ENCODE measurements around the gene CCP110.
"Not testable (repeated sequence)": the region's sequence is repeated elsewhere in the genome, so short reads cannot be mapped to it uniquely, and the experiment has no call there.

Gene CCP110

GRCh38 chr16:19512297-19512696, 11.4 kb upstream of the CCP110 start:
- DNase-seq, result no peak

- DNase-seq, result no peak
These were observed 10.2 kb upstream of the CCP110 start for GRCh38 chr16:19513377-19514053.

DNA sequence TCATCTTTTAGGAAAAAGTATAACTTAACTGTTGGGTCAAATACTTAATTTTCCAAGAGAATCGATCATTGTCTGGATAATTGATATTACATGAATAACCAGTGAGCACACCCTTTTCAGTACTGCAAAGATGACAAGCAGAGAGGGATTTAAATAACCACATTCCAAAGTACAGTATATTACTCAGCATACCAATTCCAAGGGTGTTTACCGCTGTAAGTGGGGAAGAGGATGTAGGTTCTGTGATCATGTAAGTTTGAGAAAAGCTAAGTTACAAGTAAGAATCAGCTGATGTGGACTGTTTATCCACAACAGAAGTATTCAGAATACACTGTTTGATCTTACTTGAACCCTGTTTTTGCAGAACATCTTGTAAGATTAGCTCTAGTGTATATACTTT, 8.0 kb upstream of the CCP110 start:
- DNase-seq, result no peak

DNA sequence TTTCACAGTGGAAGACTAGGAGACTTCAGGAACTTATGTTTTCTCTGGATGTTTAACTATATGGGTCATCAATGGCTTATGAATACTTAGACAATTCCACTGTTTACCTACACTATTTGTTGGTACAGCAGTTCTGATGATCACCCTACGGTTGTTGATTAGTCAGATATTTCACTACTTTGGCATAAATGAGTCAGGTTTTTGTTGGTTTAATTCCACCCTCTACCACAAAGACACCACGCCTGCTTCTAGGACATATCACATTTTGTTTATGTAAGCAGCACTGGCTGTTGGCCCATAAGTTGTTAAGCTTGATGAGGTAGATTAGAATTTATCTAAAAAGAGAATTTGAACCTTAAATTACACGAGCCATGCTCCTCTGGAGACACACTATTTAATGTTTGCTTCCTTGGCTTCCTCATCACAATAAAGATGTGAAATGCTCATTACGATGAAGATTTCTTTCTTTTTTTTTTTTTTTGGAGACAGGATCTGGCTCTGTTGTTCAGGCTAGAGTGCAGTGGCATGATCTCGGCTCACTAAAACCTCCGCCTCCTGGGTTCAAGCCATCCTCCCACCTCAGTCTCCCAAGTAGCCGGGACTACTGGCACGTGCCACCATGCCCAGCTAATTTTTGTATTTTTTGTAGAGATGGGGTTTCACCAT, 6.2 kb upstream of the CCP110 start:
- no peak for DNase-seq

DNA sequence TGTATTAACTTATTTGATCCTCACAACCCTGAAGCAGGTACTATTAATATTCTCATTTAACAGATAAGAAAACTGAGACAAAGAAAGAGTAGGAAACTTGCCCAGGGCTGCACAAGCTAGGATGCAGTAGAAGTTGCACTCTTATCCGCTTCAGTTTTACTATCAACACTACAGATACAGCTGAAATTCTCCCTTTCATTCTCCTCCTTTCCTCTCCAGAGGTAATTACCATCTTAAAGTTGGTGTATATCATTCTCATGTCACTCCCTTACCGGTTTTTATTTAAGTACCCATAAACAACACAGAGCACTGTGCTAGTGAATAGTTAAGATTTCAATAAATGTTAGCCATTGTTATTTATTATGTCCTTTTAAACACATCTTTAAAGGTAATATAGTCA, 5.4 kb upstream of the CCP110 start:
- DNase-seq, result no peak

- DNase-seq, result no peak
These were observed 2.8 kb upstream of the CCP110 start for GRCh38 chr16:19520861-19521331.

DNA sequence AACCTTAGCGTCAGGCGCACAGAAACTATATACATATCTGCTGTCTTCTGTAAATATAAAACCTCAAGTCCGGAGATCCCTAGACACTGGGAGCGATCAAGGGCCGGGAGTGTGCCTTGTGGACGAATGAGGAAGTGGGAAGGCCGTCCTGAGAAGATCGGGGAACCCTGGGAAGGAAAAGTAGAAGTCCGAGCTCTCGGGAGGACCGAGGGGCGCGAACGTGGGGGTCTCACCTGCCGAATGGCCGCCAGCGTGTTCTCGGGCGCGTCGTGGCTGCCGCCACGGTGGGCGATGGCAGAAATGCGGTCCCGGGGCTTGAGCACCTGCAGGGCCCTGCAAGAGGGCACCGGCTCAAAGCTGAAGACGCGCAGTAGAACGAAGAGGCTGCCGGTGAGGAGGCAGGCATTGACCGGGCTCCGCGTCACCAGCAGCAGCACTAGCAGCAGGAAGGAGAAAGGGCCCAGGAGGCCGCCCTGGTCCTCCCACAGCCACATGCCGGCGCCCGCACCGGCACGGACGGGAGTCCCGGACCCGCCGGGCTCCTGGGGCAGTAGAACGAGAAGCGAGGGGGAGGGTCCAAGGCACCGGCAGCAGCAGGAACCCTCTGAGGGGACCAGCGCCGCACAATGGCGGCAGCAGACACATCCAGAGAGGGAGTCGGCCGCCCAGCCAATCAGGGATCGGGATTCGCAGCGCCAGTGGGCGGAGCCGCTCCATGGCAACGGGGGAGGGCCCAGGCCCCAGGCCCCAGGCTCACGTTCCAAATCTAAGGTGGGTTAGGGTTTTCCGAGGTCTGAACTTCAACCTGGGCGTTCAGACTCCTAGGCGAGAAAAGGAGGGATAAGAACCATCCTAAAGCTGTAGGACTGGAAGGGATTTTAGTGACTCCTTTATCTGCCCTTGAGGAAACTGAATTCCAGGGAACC, 2.0 kb upstream of the CCP110 start, which contains the start of gene GDE1:
TSS of gene GDE1 (minus strand) at position 628 of the 926 bp plus-strand sequence. CDS start at position 494, 134 bp downstream.
- DNase-seq, result peak; percentile 86

DNA sequence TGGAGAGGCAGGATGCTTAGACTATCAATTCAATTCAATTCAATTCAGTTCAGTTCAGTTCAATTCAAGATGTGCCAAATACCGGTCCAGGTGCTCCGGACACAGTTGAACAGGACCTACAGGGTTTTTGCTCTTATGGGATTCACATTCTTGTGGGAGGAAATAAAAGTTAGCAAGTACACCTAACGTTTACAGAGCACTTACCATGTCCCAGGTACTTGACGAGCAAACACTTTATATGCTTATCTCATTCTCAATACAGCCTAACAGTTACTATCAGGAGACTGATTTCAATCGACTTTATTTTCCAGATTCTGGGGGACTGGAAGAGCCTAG, 1.4 kb upstream of the CCP110 start:
- no peak for DNase-seq

DNA sequence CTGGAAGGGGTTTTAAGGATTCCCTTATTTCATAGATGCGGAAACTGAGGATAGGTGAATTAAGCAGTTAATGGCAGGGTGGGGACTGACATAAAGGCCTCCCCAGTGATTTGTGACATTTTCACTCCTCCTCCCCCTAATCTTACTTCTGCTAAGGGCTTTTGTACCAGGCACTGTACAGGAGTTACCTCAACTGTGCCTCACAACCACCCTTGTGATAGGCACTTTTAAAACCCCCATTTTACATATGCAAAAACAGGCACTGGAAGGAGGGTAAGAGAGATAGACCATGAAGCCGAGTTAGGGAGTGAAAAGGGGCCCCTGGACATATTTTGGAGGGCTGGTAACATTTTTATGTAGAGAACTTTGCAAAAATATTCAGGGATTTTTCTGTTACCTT, 982 bp upstream of the CCP110 start:
- no peak for DNase-seq

- no peak for DNase-seq
These were observed 571 bp upstream of the CCP110 start for GRCh38 chr16:19523184-19523558.

DNA sequence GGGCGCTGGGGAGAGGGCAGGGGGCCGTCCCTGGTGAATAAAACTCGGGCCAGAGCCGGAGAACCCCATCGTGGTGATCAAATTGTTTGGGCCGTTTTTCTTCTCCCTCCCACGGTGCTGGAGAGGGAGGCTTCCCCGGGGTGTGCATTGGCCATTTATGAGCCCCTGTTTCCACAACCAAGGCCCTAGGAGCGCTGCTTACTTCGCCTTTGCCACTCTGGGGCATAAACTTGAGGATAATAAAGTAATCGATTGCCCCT, 544 bp downstream of the CCP110 start:
- DNase-seq, result no peak

DNA sequence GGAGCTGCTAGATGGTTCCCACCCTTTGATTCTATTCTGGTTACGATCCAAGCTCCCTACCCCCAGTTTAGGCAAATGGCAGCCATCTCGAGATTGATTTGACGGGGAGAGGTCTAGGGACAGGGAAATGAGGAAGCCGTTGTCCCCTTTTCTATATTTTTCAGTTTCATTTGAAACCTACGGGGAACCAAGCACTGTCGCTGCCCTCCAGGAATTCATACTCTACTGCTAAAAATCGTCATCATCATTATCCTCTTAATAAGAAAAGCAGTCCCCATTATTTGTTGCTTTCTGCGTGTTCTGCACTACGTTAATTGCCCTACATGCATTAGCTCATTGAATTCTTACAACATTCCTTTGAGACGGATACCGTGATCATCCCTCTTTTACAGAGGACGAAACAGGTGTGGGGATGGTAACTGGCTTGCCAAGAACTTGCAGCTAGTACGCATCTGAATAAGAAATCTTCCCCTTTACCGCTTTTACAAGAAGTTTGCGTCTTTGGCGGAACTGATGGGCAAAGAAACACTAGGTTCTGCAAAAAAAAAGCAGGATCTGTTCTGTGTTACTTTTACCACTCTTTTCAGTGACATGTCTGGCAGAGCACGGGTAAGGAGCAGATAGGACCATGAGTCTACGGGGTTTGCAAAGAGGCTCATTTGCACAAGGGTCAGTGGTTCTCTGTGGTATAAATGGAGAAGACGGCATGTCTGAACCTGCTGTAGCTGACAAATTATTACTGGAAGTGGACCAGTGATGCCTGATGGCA, 1.1 kb downstream of the CCP110 start:
- no peak for DNase-seq

GRCh38 chr16:19525385-19525723, 1.6 kb downstream of the CCP110 start:
- no peak for DNase-seq

- no peak for DNase-seq
These were observed 3.4 kb downstream of the CCP110 start for GRCh38 chr16:19527161-19527560.

- DNase-seq, result no peak
These were observed 4.9 kb downstream of the CCP110 start for GRCh38 chr16:19528666-19529065.

DNA sequence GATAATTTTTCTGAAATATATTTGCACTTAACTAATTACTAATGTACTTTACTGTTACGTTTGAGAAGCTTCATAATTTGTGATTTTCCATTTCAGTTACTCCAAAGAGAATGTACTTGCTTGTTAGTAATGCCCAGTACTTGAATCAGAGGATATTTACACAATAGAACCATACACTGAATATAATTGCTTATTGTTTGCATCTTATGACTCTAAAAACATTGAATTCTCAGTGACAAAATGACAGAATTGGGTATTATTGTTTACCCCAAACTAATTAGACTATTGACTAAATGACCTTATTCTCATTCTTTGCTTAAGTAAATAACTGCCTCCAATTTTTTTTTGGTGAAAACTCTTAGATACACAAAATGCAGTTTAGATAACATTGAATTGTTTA, 8.9 kb downstream of the CCP110 start:
- no peak for DNase-seq

DNA sequence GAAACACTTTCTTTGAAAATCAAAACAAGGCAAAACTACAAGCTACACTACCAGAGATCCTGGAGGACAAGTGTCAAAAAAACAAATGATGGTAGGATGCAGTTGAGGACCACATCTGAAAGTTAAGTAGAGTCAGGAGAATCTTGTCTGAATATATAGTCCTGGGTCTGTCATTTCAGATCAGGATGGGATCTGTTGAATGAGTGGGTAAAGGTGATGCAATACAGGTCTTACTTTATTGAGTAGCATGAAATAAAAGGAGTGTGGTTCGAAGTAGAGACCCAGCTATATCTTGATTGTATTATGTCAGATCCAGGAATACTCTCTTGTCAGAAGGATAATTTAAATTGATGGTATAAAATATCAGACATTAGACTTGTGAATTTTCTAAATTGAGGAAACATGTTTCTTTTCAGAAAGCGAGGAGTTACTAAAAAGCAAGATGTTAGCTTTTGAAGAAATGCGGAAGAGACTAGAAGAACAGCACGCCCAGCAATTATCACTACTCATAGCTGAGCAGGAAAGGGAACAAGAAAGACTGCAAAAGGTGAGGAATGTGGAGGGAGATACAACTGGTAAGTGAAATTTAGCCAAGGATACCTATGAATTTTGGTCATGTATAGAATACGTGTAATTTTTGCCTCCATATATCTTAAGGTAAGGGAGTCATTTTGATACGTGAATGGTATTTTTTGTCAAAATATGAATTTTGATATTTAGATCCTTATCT, 16.7 kb downstream of the CCP110 start:
- no peak for DNase-seq

GRCh38 chr16:19542138-19542821, 18.5 kb downstream of the CCP110 start:
- DNase-seq, result peak; percentile 73

- DNase-seq, result not testable (repeated sequence)
These were observed 19.7 kb downstream of the CCP110 start for GRCh38 chr16:19543278-19543996.

- no peak for DNase-seq
These were observed 24.4 kb downstream of the CCP110 start for GRCh38 chr16:19548144-19548543.

DNA sequence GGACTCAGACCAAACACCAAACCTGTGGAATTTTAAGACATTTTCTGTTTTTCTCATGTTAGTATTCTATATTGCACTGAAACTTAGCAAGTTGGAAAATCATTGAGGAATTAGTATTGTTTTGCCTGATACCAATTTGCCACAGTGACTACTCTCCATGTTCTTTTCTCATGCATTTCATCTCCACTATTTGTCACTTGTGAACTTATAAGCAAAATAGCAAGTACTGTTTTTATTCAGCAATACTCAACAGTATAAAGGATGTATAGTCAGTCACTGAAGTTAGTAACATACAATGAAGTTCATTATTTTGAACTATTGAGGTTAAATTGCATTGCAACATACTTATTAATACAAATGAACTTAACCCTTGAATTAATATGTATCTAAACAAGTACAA, 25.9 kb downstream of the CCP110 start:
- DNase-seq, result no peak

Measured in NCI-H2107 (cell line).